Measurements from ENCODE around the gene CHAC1.

The CHAC1 gene

GRCh38 chr15:40952901-40953712 is at the start of gene CHAC1:
CHAC1 (plus strand) TSS chr15:40953471; CDS start chr15:40953584, 113 bp downstream.
- DNase-seq: peak; percentile 96

GRCh38 chr15:40904552-40905201 is 48.6 kb upstream of the CHAC1 start:
- DNase-seq: no peak

GRCh38 chr15:40906091-40906990 is 46.9 kb upstream of the CHAC1 start:
- DNase-seq: peak; percentile 41

- DNase-seq: no peak
Measured at GRCh38 chr15:40906991-40907802, 46.1 kb upstream of the CHAC1 start.

GRCh38 chr15:40908095-40908494 is 45.2 kb upstream of the CHAC1 start:
- DNase-seq: no peak

- peak; percentile 46 for DNase-seq
Measured at GRCh38 chr15:40909662-40910630, 43.3 kb upstream of the CHAC1 start.

- no peak for DNase-seq
Measured at GRCh38 chr15:40911141-40911540, 42.1 kb upstream of the CHAC1 start.

- DNase-seq: no peak
Measured at GRCh38 chr15:40911693-40912092, 41.6 kb upstream of the CHAC1 start.

- no peak for DNase-seq
Measured at GRCh38 chr15:40912478-40912877, 40.8 kb upstream of the CHAC1 start.

GRCh38 chr15:40914013-40914412 is 39.3 kb upstream of the CHAC1 start:
- DNase-seq: no peak

- DNase-seq: no peak
Measured at GRCh38 chr15:40914486-40914885, 38.8 kb upstream of the CHAC1 start.

- no peak for DNase-seq
Measured at GRCh38 chr15:40915116-40915661, 38.1 kb upstream of the CHAC1 start.

GRCh38 chr15:40915679-40916078 is 37.6 kb upstream of the CHAC1 start:
- DNase-seq: no peak

GRCh38 chr15:40917585-40917984 is 35.7 kb upstream of the CHAC1 start:
- no peak for DNase-seq

GRCh38 chr15:40918146-40918798 is 35.0 kb upstream of the CHAC1 start:
- DNase-seq: no peak

- no peak for DNase-seq
Measured at GRCh38 chr15:40918799-40919392, 34.4 kb upstream of the CHAC1 start.

- DNase-seq: no peak
Measured at GRCh38 chr15:40921949-40922607, 31.2 kb upstream of the CHAC1 start.

- no peak for DNase-seq
Measured at GRCh38 chr15:40922608-40923005, 30.7 kb upstream of the CHAC1 start.

GRCh38 chr15:40923551-40923950 is 29.7 kb upstream of the CHAC1 start:
- no peak for DNase-seq

All from MV-4-11 (cell line).